HG03469 (cell line): ENCODE results near the gene AVEN.

ENCODE experiments used
- ATAC-seq: cut with Tn5 transposase; IDR thresholded peaks from one replicate; pipeline ENCODE4 v1.9.1; 2021; ENCODE audit warnings: mild to moderate bottlenecking, moderate library complexity, moderate number of reproducible peaks; ENCODE audit not compliant: unreplicated experiment

Gene AVEN

DNA sequence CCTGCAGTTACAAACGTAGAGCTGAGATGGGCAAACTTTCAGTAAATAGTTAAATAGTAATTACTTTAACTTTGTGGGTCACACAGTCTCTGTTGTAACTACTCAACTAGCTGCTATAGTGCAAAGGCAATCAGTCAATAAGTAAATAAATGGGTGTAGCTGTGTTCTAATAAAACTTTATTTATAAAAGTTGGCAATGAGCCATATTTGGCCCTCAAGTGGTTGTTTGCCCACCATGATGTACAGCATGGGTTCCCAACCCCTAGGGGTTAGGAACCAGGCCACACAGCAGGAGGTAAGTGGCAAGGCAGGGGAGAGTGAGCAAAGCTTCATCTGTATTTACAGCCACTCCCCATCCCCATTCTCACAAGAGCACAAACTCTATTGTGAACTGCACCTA, 115.6 kb downstream of the AVEN start:
- ATAC-seq = no peak

DNA sequence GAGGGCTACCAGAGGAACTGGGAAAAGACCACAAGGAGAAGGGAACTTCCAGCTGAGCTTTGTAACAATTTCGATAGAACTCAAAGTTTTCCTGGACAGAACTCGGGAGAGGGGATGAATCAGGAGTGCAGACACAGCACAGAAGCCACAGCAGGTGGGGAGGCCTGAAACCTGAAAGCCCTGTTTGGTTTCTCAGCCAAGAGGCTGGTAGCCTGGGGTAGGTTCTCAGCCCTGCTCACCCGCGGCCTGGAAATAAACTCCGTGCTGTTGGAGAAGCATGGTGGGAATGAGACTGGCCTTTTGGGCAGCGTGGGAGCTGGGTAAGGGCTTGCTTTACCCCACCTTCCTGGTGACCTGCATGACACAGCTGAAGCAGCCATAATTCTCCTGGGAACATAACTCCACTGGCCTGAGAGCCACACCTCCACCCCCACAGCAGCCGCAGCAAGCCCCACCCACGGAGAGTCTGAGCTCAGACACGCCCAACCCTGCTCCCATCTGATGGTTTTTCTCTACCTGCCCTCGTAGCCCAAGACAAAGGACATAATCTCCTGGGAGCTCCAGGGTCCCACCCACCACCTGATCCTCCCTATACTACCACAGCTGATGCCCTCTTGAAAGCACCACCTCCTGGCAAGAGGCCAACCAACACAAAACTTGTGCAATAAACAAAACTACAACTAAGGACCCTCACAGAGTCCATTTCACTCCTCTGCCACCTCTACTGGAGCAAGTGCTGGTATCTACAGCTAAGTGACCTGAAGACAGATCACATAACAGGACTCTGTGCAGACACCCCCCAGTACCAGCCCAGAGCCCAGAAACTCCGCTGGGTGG, 123.2 kb downstream of the AVEN start:
- no peak for ATAC-seq

DNA sequence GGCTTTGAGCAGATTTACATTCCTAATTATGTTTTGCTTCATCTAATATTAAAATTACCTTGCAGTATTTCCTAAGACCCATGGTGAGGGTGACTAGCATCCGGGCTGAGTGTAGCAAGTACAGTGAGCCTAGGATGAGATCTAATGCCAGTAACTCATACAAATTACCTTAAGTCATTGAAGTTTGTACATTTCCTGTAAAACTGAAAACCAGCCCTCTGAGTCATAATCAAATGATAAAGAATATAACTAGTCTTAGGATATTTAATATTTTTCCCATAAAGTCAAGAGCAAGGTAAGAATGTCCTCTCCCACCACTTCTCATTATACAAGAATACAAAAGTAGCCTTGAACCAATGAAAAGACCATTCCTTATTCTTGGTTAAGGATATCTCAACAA, 125.5 kb downstream of the AVEN start:
- no peak for ATAC-seq

DNA sequence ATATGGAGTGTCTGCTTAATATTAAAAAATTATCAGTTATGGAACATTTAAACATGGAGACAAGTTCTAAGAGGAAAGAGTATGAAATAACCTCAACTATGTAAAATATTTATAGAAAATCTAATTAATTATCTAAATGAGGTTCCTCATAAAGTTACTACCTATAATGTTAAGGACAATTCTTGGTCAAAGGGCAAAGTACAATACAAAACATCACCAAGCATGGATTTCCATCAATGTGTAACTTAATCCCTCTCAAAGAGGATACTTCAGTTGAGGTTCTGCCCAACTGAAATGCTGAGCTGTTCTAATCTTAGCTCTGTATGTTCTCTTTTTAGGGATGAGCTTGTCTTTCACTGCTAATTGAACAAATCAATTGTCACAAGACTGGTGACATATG, 126.7 kb downstream of the AVEN start:
- ATAC-seq = no peak

DNA sequence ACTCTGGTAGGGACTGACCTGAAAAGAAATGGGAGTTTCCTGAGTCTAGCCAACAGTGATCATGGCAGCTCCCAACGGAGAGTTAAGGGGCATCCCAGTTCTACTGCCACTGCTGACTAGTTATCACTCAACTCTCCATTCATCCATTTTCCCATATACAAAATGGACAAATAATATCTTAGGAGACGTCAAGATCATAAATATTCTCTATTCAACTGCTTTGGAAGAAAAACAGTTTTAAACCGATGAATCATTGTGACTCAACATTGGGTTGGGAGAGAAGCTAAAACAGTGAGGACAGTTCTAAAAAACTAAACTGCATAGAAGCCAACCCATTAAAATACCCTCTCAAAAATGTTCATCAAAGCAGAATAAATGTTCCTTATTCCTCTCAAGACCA, 128.3 kb downstream of the AVEN start:
- no peak for ATAC-seq

DNA sequence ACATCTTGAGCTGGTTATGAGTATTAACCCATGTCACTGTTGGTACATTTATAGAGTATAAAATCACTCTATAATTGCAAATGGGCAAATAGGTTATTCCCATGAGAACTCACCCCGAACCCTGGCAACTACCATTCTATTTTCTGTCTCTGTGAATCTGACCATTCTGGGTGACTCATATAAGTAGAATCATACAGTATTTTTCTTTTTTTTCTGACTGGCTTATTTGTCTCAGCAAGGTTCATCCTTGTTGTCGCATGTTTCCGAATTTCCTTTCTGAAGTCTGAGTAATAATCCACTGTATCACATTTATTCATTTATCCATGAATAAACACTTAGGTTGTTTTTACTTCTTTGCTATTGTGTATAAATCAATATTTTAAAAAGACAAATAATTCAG, 130.6 kb downstream of the AVEN start:
- no peak for ATAC-seq

DNA sequence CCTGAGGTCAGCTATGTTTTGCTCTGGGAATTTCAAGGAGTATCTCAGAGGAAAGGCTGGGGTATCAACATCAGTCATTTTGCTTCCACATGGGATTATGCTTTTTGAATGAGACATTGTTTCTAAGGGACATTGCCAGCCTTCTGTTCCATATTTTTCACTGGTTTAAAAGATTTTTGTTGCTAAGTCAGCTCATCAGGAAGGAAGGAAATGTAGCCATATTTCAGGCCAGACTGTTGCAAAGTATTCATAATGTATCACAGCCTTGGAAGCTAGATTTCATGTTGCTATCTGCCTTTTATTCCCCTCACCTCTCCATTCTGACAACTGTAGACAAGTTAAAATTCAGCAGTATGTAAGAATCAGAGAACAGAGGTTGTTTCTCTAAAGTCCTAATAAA, 131.7 kb downstream of the AVEN start:
- no peak for ATAC-seq

DNA sequence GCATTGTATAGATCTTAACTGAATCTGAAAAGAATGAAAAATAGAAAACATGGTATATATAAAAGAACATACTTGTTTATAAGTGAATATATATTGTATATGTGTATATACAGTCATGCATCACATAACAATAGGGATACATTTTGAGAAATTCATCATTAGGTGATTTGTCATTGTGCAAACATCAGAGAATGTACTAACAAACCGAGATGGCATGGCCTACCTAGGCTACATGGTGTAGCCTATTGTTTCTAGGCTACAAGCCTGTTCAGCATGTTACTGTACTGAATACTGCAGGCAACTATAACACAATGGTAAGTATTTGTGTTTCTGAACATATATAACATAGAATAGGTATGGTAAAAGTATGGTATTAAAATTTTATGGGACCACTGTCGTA, 135.3 kb downstream of the AVEN start:
- no peak for ATAC-seq

DNA sequence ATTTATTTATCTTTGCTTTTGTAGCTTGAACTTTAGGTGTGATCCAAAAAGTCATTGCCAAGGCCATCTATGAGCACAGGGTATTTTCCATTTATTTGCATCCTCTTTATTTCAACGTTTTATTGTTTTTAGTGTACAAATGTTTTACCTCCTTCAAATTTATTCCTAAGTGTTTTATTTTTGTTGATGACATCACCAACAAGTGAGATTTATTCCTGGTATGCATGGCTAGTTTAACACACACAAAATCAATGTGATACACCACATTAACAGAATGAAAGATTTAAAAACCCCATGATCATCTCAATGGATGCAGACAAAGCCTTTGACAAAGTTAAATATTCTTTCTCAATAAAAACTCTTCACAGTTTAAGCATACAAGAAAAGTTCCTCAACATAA, 137.0 kb downstream of the AVEN start:
- ATAC-seq = no peak

DNA sequence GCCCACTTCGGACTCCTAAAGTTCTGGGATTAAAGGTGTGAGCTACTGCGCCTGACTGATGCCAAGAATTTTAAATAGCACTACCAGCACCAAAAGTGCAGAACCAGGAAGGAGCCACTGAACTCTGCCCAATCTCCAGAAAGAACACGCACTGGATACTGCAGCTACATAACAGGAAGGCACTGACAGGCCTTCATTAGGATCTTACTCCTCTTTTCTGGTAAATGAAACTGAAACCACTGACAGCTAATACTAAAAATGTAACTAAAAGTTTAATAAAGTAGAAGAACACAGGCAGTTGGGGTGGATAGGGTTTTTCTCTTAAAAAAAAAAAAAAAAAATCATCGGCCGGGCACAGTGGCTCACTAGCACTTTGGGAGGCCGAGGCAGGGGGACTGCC, 144.8 kb downstream of the AVEN start:
- no peak for ATAC-seq

DNA sequence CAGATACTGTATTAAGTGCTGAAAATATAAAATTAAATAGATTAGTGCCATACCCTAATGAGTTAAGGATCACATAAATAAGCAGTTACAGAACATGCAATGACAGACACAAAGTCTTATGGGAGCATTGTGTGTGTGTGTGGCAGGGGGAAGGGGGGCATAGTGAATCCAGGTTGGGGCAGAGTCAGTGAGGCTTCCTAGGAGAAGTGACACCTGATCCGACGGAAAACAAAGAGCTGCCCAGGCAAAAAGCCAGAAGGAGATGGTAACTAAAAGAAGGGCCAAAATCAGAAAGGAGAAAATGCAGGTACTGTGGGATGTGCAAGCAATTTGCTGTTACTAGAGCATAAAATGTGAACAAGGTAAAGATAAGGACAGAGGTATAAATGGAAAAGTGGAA, 150.8 kb downstream of the AVEN start:
- no peak for ATAC-seq

DNA sequence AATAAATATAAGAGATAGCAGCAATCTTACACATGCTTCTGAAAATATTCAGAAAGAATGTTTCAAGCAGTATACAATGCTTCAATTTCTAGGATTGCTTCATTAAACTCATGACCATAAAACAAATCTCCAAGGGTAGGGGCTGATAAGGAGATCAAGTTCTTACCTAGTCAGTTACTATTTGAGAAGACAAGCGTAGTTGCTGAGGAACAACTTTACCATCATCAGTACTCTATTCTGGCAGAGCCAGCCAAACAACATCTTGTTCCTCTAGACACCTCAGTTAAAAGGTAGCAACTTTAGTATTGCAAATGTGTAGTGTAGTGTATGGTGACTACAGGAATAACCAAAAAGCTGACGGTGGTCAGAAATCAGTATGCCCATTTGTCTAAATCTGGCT, 156.1 kb downstream of the AVEN start:
- ATAC-seq = no peak

DNA sequence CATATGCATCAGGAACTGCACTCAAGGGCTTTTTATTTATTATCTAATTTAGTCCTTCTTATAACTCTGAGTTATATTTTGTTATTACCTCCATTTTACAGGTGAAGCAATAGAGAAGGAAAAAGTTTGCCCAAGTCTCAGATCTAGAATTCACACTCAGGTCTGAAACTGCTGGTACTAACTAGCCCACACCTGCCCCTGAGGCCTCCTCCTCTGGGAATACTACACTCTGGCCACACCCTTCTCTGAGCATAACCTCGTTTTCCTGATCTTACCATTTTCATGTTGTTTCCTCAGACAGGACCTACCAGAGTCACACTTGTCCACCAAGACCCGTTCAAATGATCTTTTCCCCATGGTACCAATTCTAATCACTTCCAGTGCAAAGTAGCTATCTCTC, 164.8 kb downstream of the AVEN start:
- no peak for ATAC-seq

DNA sequence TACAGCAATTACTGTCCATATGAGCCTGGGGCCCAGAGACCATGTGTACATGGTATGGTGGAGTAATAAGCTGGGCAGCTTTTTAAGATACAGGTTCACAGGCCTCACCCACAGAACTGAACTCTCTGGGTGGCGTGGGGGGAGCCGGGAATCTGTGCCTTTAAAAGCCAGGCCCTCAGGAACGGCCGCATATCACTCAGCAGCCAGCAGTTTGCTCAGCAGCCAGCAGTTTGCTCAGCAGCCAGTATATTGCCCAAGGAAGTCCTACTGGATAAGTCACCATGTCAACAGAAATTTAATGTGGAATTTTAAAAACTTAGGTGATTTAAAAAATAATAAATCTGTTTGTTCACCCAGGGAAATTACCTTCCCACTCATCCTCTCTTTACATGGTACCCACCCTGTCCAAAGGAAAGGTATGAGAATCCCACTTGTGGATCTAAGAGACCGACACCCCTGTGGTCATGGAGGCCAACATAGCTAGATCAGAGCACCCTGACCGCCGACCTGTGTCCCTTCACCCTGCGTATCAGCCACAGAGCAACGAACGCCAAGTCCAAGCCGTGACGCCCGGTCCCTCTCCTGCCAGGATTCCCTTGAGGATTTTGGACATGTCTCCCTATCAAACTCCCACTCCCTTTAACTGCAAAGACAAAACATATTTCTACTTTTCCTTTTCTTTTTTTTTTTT, 166.4 kb downstream of the AVEN start:
- no peak for ATAC-seq

DNA sequence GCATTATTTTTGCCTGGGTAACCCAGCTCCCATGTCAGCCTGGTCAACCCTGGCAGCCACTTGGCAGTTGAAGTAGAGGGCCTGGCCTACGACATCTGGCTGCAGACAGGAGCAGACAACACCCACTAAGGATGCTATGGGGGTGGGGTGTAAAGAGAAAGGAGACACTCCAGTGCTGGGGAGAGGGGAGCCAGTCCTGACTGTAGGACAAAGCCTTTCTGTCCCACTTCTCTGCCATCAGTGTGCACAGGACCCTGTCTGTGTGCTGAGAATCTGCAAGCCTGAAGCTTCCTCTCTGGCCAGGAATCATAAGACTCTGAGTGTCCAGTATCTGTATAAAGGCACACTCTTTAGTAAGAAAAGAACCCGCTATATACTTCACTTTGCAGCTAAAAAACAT, 167.0 kb downstream of the AVEN start:
- ATAC-seq = no peak

DNA sequence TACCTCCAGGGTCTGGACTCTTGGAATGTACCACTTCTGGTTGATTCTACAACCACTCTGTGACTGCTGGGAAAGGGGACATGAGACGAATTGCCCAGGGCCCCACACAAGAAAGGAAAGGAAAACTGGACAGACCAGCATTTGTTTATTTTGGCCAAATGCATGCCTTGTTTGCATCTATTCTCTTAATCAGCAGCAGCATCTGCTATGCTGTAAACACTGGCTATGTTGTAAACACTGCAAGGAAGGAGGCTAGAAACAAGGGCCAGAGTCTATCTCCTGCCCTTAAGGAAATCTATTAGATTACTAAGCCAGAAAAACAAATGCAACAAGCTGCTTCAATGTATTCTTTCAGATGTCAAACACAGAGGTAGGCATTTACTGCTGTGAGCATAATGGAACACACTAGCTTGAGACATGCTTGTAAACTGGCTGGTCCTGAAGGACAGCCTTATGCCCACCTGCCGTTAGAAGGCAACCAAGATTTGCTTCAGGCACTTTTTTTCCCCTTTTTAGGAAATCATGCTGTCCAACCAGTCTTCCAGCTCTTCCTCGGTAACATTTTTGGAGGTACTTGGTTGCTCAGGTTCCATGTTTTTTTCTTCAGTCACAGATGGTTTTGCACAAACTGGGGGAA, 172.8 kb downstream of the AVEN start:
- no peak for ATAC-seq

DNA sequence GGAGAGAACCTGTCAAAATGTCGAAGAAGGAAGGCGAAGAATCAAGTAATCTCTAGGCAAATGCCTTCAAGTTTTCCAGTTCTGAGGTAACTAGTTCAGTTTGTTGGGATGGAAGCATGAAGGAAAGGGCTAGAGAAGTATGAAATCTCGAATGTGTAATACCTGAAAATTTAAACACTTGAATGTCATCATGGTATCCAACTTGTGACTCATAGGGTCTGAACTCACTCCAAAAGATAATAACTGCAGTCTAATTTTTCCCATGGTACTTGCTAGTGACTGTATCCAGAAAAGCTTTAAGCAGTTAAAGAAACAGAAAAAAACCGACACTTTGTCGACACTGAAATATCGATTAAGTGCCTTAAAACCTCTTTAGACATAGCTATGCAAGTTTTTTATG, 173.6 kb downstream of the AVEN start:
- no peak for ATAC-seq

DNA sequence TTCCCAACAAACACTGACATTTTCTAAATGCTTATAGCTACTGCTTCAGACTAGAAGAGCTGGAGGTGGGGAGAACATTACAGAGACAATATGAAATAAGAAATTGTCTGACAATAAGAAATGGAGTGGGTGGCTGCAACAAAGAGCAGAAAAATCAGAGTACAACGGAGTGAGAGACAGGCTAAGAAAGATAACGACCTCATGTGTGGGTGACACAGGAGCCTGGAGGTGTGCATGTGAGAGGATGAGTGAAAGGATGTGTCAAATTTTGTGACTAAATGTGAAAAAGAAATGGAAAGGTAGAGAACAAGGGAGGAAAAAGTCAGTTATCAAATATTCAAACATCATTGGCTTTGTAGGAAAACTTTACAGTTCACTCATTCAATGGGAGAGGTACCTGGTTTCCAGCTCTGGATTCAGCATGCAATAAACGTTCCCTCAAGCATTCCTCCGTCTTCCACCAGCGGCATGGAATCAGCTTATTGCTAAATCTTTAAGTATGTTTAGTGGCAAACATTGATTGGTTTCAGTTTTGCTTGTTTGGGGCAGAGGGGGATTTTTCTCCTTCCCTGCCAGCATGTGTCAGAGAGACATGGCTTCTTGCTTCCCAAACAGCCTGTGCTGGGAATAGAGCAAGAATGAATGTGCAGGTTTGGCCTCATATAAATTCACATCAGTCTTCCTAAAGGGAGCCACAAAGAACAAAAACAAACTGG, 174.5 kb downstream of the AVEN start:
- ATAC-seq = no peak

DNA sequence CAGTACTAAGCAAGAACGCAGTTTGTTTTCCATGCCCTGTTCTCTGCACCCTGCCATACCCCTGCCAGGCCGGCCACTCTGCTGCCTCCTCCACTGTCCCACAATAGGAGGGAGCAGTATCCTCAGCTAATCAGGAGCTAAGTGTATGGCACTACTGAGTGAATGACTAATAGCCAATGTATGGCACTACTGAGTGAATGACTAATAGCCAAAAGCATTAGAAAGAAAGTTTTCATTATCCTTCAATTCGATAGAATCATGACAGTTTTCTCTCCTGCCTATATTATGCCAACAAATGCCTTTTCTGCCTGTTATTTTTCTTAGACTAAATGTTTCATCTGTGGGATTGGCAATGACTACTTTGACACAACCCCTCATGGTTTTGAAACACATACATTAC, 178.2 kb downstream of the AVEN start:
- ATAC-seq = no peak

DNA sequence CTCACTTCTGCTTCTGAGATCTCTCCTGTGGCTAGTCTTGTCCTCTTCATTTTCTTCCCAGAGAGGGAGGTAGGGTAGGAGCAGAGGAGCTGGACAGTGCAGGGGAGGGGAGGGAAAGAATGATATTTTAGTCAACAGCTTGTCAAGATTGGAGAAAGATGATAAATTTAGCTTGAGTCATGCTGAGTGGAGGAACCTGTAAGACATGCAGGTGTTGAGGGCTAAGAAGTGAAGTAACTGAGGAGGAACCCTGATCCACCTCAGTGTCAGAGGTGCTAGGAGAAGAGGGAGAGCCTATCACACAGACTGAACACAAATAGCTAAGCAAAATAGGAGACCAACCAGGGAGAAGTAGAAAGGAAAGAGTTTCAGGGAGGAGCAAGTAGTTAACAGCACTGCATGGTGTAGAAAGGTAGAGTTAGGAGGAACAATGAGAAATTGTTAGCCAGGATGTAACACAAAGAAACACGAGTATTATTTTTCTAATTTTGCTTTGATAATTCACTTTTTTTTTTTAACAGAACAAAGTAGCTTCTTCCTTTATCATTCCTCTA, 178.9 kb downstream of the AVEN start:
- no peak for ATAC-seq

DNA sequence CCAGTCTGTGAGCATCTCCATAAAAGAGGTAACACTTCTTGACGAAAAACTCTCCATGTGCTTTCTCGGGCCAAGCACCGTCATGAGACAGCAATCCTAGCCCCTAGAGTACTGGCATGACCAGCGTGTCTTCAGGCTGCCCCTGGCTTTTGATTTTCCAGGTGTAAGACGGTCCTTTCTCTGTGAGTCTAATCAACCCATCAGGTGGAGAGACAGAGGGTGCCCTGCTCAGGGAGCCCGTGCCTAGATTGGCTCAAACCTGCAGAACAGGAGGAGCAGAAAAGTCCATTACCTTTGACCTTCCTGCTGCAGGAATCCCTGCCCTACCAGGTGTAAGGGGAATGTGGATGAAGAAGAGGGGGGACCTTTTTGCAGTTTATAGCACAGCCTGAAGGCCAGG, 180.2 kb downstream of the AVEN start:
- no peak for ATAC-seq
